ENCODE results near the gene HNRNPL.
"Not testable (repeated sequence)": the region's sequence is repeated elsewhere in the genome, so short reads cannot be mapped to it uniquely, and the experiment has no call there.

HNRNPL gene

GRCh38 chr19:38796154-38796553 lies 53.6 kb downstream of the HNRNPL start:
- no peak for DNase-seq

DNA sequence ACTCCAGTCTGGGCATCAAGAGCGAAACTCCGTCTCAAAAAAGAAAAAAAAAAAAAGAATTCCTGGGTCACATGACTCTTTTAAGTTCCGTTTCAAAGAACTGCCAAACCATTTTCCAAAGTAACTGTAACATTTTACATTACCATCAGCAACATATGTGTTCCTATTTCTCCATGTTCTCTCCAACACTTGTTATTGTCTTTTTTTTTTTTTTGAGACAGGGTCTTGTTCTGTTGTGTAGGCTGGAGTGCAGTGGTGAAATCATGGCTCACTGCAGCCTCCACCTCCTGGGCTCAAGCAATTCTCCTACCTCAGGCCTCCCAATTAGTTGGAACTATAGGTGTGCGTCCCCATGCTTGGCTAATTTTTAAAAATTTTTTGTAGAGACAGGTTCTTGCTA lies 54.2 kb downstream of the HNRNPL start:
- no peak for DNase-seq

- DNase-seq: no peak
Measured at GRCh38 chr19:38793671-38794070, 56.1 kb downstream of the HNRNPL start.

DNA sequence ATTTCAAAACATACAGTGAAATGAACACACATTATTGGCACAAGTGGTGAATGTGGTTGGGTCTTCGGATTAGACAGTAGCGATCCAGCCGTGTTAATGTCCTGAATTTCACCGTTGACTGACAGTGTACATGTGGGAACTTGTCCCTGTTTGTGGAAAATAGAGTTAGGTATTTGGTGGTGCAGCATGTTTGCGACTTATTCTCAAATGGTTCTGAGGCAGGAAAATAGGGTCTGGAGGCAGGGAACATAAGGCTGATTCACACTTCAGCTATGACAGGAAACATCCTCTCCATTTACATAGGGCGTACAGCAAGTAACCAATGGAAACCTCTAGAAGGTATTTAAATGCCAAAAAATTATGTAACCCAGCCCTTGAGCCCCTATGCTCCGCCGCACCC lies 56.6 kb downstream of the HNRNPL start:
- no peak for DNase-seq

- DNase-seq: peak; percentile 13 to 48
Measured at GRCh38 chr19:38792250-38793111, 57.3 kb downstream of the HNRNPL start.

DNA sequence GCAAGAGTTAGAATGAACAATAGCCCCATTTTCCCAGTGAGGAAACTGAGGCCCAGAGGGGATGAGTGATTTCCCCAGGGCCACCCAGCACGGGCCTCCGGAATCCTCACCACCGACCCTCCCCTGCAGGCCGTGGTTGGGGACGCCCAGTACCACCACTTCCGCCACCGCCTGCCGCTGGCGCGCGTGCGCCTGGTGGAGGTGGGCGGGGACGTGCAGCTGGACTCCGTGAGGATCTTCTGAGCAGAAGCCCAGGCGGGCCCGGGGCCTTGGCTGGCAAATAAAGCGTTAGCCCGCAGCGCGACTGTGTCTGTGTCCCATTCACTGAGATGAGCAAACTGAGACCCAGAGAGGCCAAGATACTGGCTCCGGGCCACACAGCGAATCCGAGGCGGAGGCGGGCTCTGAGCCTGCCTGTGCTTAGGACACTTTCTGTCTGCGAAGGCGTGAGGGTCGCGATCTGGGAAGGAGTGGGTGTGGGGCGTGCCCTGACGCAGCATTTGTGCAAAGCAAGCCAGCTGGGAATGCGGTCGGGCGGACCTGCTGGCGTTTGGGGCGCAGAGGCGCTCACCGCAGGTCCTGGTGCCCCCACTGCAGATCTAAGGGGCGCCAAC lies 58.2 kb downstream of the HNRNPL start:
- DNase-seq: not testable (repeated sequence)

GRCh38 chr19:38790507-38791403 lies 59.0 kb downstream of the HNRNPL start:
- not testable (repeated sequence) for DNase-seq

GRCh38 chr19:38788478-38789243 lies 61.1 kb downstream of the HNRNPL start, which contains the start of gene LGALS7B:
Gene LGALS7B (plus strand): TSS chr19:38789200. CDS start chr19:38789227, 27 bp downstream.
- DNase-seq: no peak

- DNase-seq: no peak
Measured at GRCh38 chr19:38786572-38787265, 63.1 kb downstream of the HNRNPL start.

All from stimulated activated CD4-positive, alpha-beta T cell treated with anti-CD3 and anti-CD28 coated beads, Interleukin-2, amount 100 ng/mL, for 48 hours (primary cell).